H9 (cell line): ENCODE data around the gene SKIL. TPM values are rescaled to one million over a fixed set of nuclear protein-coding genes. Genes with fewer than 3 reads are reported as not detected.
"Not testable (repeated sequence)": the region's sequence is repeated elsewhere in the genome, so short reads cannot be mapped to it uniquely, and the experiment has no call there.

Experiments used
- DNase-seq: peaks from one replicate; pipeline ENCODE4 v3.0.0-alpha.2; 2017
- H2AFZ ChIP-seq: one replicate; pipeline ENCODE4 v1.6.1; 2013; ENCODE audit warnings: mild to moderate bottlenecking, low read length, control low read depth, moderate library complexity
- H2AK5ac ChIP-seq: 2 replicates; pipeline ENCODE4 v1.6.1; 2013; ENCODE audit warnings: low read length, control low read depth, mixed read lengths; ENCODE audit not compliant: insufficient read length
- H2BK120ac ChIP-seq: one replicate; pipeline ENCODE4 v1.6.1; 2013; ENCODE audit warnings: low read depth, mild to moderate bottlenecking, low read length, control low read depth, inconsistent platforms; ENCODE audit not compliant: poor library complexity, severe bottlenecking
- H2BK12ac ChIP-seq: 2 replicates; pipeline ENCODE4 v1.6.1; 2013; ENCODE audit warnings: low read length, control low read depth, mixed read lengths, low read depth; ENCODE audit not compliant: insufficient read length
- H2BK15ac ChIP-seq: 2 replicates; pipeline ENCODE4 v1.6.1; 2013; ENCODE audit warnings: low read depth, low read length, control low read depth
- H2BK20ac ChIP-seq: one replicate; pipeline ENCODE4 v1.6.1; 2013; ENCODE audit warnings: low read depth, mild to moderate bottlenecking, low read length, control low read depth, inconsistent platforms; ENCODE audit not compliant: poor library complexity, severe bottlenecking
- H2BK5ac ChIP-seq: 2 replicates; pipeline ENCODE4 v1.6.1; 2013; ENCODE audit warnings: low read length, control low read depth, mixed read lengths; ENCODE audit not compliant: insufficient read length
- H3K14ac ChIP-seq: 2 replicates; pipeline ENCODE4 v1.6.1; 2013; ENCODE audit warnings: low read length, control low read depth; ENCODE audit not compliant: insufficient read depth
- H3K18ac ChIP-seq: 2 replicates; pipeline ENCODE4 v1.6.1; 2013; ENCODE audit warnings: low read depth, mild to moderate bottlenecking, mixed read lengths, low read length, control low read depth; ENCODE audit not compliant: insufficient read length
- H3K23ac ChIP-seq: 2 replicates; pipeline ENCODE4 v1.6.1; 2013; ENCODE audit warnings: low read length, control low read depth, mixed read lengths, low read depth; ENCODE audit not compliant: insufficient read length
- H3K23me2 ChIP-seq: 2 replicates; pipeline ENCODE4 v1.6.1; 2013; ENCODE audit warnings: low read depth, mild to moderate bottlenecking, mixed read lengths, low read length, control low read depth; ENCODE audit not compliant: insufficient read length, poor library complexity, severe bottlenecking
- H3K27ac ChIP-seq: 2 replicates; pipeline ENCODE4 v1.5.1; 2013; ENCODE audit warnings: low read length, control low read depth, mixed read lengths, low read depth; ENCODE audit not compliant: insufficient read length
- H3K27me3 ChIP-seq: 2 replicates; pipeline ENCODE4 v1.6.1; 2013; ENCODE audit warnings: low read length, control low read depth, inconsistent platforms; ENCODE audit not compliant: insufficient read depth
- H3K4ac ChIP-seq: 2 replicates; pipeline ENCODE4 v1.6.1; 2013; ENCODE audit warnings: low read depth, mild to moderate bottlenecking, control low read depth, inconsistent platforms, low read length, moderate library complexity
- H3K4me1 ChIP-seq: 2 replicates; pipeline ENCODE4 v1.6.1; 2013; ENCODE audit warnings: low read length, control low read depth, inconsistent platforms; ENCODE audit not compliant: insufficient read depth
- H3K4me2 ChIP-seq: 2 replicates; pipeline ENCODE4 v1.6.1; 2013; ENCODE audit warnings: low read length, control low read depth, mixed read lengths; ENCODE audit not compliant: insufficient read length, insufficient read depth
- H3K56ac ChIP-seq: 2 replicates; pipeline ENCODE4 v1.6.1; 2013; ENCODE audit warnings: low read depth, mild to moderate bottlenecking, mixed read lengths, low read length, control low read depth; ENCODE audit not compliant: insufficient read length
- H3K79me1 ChIP-seq: 2 replicates; pipeline ENCODE4 v1.6.1; 2013; ENCODE audit warnings: low read depth, mild to moderate bottlenecking, moderate library complexity, low read length, control low read depth, inconsistent platforms; ENCODE audit not compliant: insufficient read depth, poor library complexity, severe bottlenecking
- H3K79me2 ChIP-seq: 2 replicates; pipeline ENCODE4 v1.6.1; 2013; ENCODE audit warnings: low read length, control low read depth, inconsistent platforms; ENCODE audit not compliant: insufficient read depth
- H3K9ac ChIP-seq: 2 replicates; pipeline ENCODE4 v1.6.1; 2013; ENCODE audit warnings: low read length, control low read depth, mixed read lengths; ENCODE audit not compliant: insufficient read length; ENCODE audit errors: extremely low read depth
- H3K9me3 ChIP-seq: one replicate; pipeline ENCODE4 v1.6.1; 2013; ENCODE audit warnings: low read depth, low read length, inconsistent platforms; ENCODE audit not compliant: control insufficient read depth
- H3T11ph ChIP-seq: one replicate; pipeline ENCODE4 v1.6.1; 2013; ENCODE audit warnings: mild to moderate bottlenecking, low read length, control low read depth, inconsistent platforms
- H4K20me1 ChIP-seq: one replicate; pipeline ENCODE4 v1.6.1; 2013; ENCODE audit not compliant: control insufficient read depth, insufficient read length, insufficient read depth
- H4K5ac ChIP-seq: 2 replicates; pipeline ENCODE4 v1.6.1; 2013; ENCODE audit warnings: low read depth, mild to moderate bottlenecking, mixed read lengths, low read length, control low read depth; ENCODE audit not compliant: insufficient read length
- H4K8ac ChIP-seq: replicated peaks from 2 replicates; pipeline ENCODE4 v1.6.1; 2013; ENCODE audit warnings: low read length, control low read depth, mixed read lengths, low read depth; ENCODE audit not compliant: insufficient read length
- H4K91ac ChIP-seq: 2 replicates; pipeline ENCODE4 v1.6.1; 2013; ENCODE audit warnings: low read depth, mild to moderate bottlenecking, moderate library complexity, mixed read lengths, low read length, control low read depth; ENCODE audit not compliant: insufficient read length
- H3K27ac Mint-ChIP-seq, 3 experiments: 2 replicates in 2 of 3; 3 replicates in 1 of 3; pipeline ENCODE4 v1.8.0; 2020 to 2021; ENCODE audit warnings: mixed read lengths in 3 of 3, mild to moderate bottlenecking in 1 of 3, moderate library complexity in 1 of 3
- H3K27me3 Mint-ChIP-seq: 2 replicates; pipeline ENCODE4 v1.8.0; 2021; ENCODE audit warnings: low read depth, mild to moderate bottlenecking, moderate library complexity, mixed read lengths
- H3K36me3 Mint-ChIP-seq, 3 experiments: 2 replicates in 2 of 3; 3 replicates in 1 of 3; pipeline ENCODE4 v1.8.0; 2020 to 2021; ENCODE audit warnings: low read depth in 3 of 3, mixed read lengths in 3 of 3; ENCODE audit not compliant: insufficient read depth in 1 of 3
- H3K4me1 Mint-ChIP-seq, 2 experiments: 2 replicates each; pipeline ENCODE4 v1.8.0; 2020; ENCODE audit warnings: mixed read lengths in 2 of 2
- H3K4me3 Mint-ChIP-seq, 2 experiments: 2 replicates in 1 of 2; 3 replicates in 1 of 2; pipeline ENCODE4 v1.8.0; 2020 to 2021; ENCODE audit warnings: mild to moderate bottlenecking in 2 of 2, mixed read lengths in 2 of 2, moderate library complexity in 1 of 2
- H3K9me3 Mint-ChIP-seq, 2 experiments: 2 replicates in 1 of 2; 3 replicates in 1 of 2; pipeline ENCODE4 v1.8.0; 2020; ENCODE audit warnings: mild to moderate bottlenecking in 2 of 2, mixed read lengths in 2 of 2, moderate library complexity in 1 of 2
- CTCF ChIP-seq: fragments of 200-600 bp; sonication (generic); conservative IDR thresholded peaks from 3 replicates; pipeline ENCODE4 v1.8.0; 2021; ENCODE audit warnings: antibody characterized with exemption, mild to moderate bottlenecking
- WGBS: extraction: QIAGEN DNeasy Blood & Tissue Kit; methylation state at CpG from one replicate; pipeline ENCODE4 v1.1.7; 2013; ENCODE audit warnings: missing lambda C conversion rate, low lambda C conversion rate, mixed read lengths; ENCODE audit not compliant: insufficient read length; ENCODE audit errors: extremely low coverage; 5-methylcytosine and 5-hydroxymethylcytosine counted together
- total RNA-seq: library from RNA; stranded (reverse); gene quantifications from 2 replicates; pipeline ENCODE4 v1.2.1, GENCODE V29; 2021

SKIL gene
- total RNA-seq, 1 experiment from 2014 or later = 170 TPM

- no peak overlapping the region for H2BK15ac ChIP-seq
- no peak for DNase-seq
- H2AK5ac ChIP-seq = no peak overlapping the region
- no peaks in the 10 kb centered on the region for H3K23me2 ChIP-seq
- no peaks in the 10 kb centered on the region; the same call in 1 of the 2 replicates for H3K27me3 Mint-ChIP-seq
- no peak overlapping the region for H4K91ac ChIP-seq
- H3K9ac ChIP-seq = no peak overlapping the region
- H3K23ac ChIP-seq = no peak overlapping the region
- no peak for TF ChIP-seq CTCF
- H3K56ac ChIP-seq = no peak overlapping the region
- H3K27me3 ChIP-seq = no peaks in the 10 kb centered on the region
- H3K4ac ChIP-seq = no peak overlapping the region
- no peak overlapping the region for H3K14ac ChIP-seq
- no CpG with 5 or more reads among the region's 24 CpGs for WGBS
- no peak overlapping the region for H2AFZ ChIP-seq
- no peak overlapping the region for H3K27ac ChIP-seq
- no peak overlapping the region for H2BK5ac ChIP-seq
- peaks cover 31 to 32% of the 10 kb centered on the region in 2 experiments for H3K9me3 Mint-ChIP-seq
- no peak overlapping the region for H2BK20ac ChIP-seq
- H2BK120ac ChIP-seq = no peak overlapping the region
- H3T11ph ChIP-seq = no peak overlapping the region
- H3K79me2 ChIP-seq = no peaks in the 10 kb centered on the region
- no peak overlapping the region for H2BK12ac ChIP-seq
- no peak overlapping the region for H3K27ac Mint-ChIP-seq
- no peaks in the 10 kb centered on the region for H3K79me1 ChIP-seq
- peaks cover 21 to 22% of the 10 kb centered on the region in 2 experiments for H3K4me1 Mint-ChIP-seq
- no peak overlapping the region for H3K4me3 Mint-ChIP-seq
- H3K9me3 ChIP-seq = no peaks in the 10 kb centered on the region
- H3K4me1 ChIP-seq = no peaks in the 10 kb centered on the region; the same call in 1 of the 2 replicates
- no peak overlapping the region for H4K5ac ChIP-seq
- H4K20me1 ChIP-seq = no peaks in the 10 kb centered on the region
- H3K4me2 ChIP-seq = no peak overlapping the region
- H3K18ac ChIP-seq = no peak overlapping the region
- peaks cover 15 to 32% (median 21%) of the 10 kb centered on the region in 3 experiments for H3K36me3 Mint-ChIP-seq
- H4K8ac ChIP-seq = no peak overlapping the region
Measured at GRCh38 chr3:170327040-170327808, 30.3 kb upstream of the SKIL start.

DNA sequence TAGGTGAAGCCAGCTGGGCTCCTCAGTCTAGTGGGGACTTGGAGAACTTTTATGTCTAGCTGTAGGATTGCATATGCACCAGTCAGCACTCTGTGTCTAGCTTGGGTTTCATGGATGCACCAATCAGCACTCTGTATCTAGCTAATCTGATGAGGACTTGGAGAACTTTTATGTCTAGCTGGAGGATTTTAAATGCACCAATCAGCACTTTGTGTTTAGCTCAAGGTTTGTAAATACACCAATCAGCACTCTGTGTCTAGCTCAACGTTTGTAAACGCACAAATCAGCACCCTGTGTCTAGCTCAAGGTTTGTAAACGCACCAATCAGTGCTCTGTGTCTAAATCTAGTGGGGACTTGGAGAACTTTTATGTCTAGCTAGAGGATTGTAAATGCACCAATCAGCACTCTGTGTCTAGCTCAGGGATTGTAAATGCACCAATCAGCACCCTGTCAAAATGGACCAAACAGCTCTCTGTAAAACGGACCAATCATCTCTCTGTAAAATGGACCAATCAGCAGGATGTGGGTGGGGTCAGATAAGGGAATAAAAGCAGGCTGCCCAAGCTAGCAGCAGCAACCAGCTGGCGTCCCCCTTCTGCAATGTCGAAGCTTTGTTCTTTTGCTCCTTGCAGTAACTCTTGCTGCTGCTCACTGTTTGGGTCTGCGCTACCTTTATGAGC, 29.5 kb upstream of the SKIL start:
- H3K4me1 ChIP-seq, H4K5ac ChIP-seq, H4K91ac ChIP-seq, H3K9me3 ChIP-seq, H4K8ac ChIP-seq, H3K27me3 ChIP-seq, H3K23ac ChIP-seq, H3K79me2 ChIP-seq, H3K9ac ChIP-seq, DNase-seq, H2AFZ ChIP-seq, H3K27ac Mint-ChIP-seq, H2BK12ac ChIP-seq, H3K4ac ChIP-seq, H3K27ac ChIP-seq, H3K23me2 ChIP-seq, H3K18ac ChIP-seq, H3K4me3 Mint-ChIP-seq, H2BK15ac ChIP-seq, H2BK20ac ChIP-seq, H3K56ac ChIP-seq, H2BK5ac ChIP-seq, H3K27me3 Mint-ChIP-seq, H2BK120ac ChIP-seq, H3T11ph ChIP-seq, H4K20me1 ChIP-seq, H3K14ac ChIP-seq, H3K79me1 ChIP-seq, H3K4me2 ChIP-seq, H2AK5ac ChIP-seq: not testable (repeated sequence)
- H3K36me3 Mint-ChIP-seq = peaks cover 15 to 32% (median 21%) of the 10 kb centered on the region in 3 experiments
- no CpG with 5 or more reads among the region's 7 CpGs for WGBS
- peaks cover 31 to 32% of the 10 kb centered on the region in 2 experiments for H3K9me3 Mint-ChIP-seq
- H3K4me1 Mint-ChIP-seq = peaks cover 13 to 14% of the 10 kb centered on the region in 2 experiments
